GM18498 (cell line): ENCODE measurements around the gene TSHR.
A peak's percentile ranks its signal among the peaks of the same experiment; 100 is the strongest.

Source experiments
- ATAC-seq: cut with Tn5 transposase; IDR thresholded peaks from one replicate; pipeline ENCODE4 v1.9.1; 2021; ENCODE audit warnings: mild to moderate bottlenecking, moderate library complexity; ENCODE audit not compliant: unreplicated experiment

The TSHR gene

GRCh38 chr14:81129242-81129641 is 173.8 kb downstream of the TSHR start:
- no peak for ATAC-seq

- no peak for ATAC-seq
Measured at GRCh38 chr14:81132468-81132867, 177.0 kb downstream of the TSHR start.

DNA sequence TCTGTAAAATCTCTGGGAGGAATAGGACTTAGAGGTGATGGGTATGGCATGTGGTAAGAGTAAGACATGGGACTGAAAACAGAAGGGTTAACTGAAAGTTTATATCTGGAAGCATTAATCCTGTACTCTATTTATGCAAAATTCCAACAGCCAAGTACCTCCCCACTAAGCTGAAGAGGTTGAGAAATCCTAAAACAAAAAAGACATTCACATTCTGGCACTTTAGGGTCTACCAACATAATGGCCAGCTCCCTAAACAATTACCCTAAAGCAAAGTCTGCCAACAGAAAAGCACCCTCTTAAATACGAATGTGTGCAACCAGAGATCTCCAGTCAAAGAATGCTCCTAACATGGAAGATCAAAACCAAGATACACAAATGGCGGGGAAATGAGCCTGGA is 178.0 kb downstream of the TSHR start:
- no peak for ATAC-seq

- no peak for ATAC-seq
Measured at GRCh38 chr14:81137316-81137715, 181.9 kb downstream of the TSHR start.

- ATAC-seq, result no peak
Measured at GRCh38 chr14:81138429-81138828, 183.0 kb downstream of the TSHR start.

DNA sequence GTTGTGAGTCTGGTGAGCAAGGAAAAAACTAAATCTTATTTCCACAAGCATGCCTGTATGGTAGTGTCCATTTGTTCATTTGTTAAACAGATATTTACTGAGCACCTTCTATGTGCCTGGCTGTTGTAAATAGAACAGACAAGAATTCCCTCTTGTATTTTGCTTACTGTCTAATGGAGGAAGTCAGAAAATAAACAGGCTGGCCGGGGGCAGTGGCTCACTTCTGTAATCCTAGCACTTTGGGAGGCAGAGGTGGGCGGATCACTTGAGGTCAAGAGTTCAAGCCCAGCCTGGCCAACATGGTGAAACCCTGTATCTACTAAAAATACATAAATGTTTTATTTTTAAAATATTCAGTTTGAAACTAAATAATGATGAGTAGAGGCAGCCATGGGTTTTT is 186.0 kb downstream of the TSHR start:
- ATAC-seq, result no peak

- ATAC-seq, result no peak
Measured at GRCh38 chr14:81143793-81144192, 188.4 kb downstream of the TSHR start.

DNA sequence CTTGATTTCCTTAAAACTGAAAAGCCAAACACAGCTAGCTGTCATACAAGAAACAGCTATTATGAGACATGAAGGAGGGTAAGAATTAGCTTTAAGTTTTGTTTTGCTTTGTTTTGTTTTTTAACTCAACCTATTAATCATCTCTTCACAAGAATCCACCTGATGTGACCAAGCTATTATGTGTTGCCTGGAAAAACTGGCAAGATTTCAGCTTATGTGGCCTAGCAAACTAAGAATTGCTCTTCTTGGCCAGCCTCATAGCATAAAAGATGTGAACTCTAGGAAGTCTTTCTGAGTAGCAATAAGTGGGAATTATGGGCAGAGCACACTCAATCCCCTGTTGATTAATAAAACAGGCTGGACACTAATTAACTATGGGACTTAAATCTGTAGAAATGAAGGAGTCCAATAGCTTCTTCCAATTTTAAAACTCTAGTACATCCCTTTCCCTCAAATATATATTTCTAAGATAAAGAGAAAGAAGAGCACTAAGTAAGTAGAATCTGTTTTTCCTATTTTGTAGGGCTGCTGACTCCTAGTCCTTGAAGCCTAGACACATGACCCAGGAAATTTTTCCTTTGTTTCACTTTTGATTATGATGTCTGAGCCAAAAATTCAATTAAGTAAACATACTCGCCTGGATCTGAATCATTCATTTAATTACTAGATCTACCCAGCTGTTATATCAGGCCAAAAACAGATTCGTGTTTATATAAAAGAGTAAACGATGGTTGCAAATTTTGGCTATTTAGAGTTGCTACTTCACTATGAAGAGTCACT is 189.6 kb downstream of the TSHR start:
- ATAC-seq, result no peak

GRCh38 chr14:81147140-81147897 is 191.9 kb downstream of the TSHR start:
- peak; percentile 81 for ATAC-seq

DNA sequence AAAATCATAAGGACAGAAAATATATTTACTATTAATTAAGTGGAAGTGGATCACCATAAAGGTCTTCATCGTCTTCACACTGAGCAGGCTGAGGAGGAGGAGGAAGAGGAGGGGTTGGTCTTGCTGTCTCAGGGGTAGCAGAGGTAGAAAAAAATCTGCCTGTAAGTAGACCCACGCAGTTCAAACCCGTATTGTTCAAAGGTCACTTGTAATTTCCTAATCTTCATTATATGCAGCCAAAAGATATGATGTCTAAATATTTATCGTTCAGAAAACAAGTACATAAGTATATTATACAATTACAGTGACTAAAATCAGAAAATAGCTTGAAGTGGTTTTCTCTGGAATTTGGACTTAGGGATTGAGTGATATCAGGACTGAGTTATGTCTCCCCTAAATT is 193.2 kb downstream of the TSHR start:
- ATAC-seq, result no peak

- no peak for ATAC-seq
Measured at GRCh38 chr14:81153187-81153586, 197.8 kb downstream of the TSHR start.

GRCh38 chr14:81157431-81157830 is 202.0 kb downstream of the TSHR start:
- ATAC-seq, result no peak

DNA sequence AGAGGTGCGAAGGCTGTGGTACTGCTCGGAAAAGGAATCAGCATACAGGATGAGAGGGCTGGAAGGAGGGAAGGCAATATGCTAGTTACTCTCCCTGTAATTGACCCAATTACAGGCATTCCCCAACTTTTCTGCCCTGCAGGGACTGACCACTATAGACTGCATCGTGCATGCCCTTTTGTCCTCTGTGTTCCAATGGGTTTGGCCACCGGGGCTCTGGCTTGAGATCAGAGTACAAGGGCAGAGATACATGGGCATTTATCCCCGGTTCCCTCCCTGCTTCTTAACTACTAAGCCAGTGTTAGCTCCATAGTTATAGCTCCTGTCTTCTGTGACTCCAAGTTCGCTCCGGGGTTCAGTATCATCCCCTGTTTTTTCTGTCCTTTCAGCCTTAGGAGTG is 205.7 kb downstream of the TSHR start:
- ATAC-seq, result no peak

GRCh38 chr14:81161749-81162148 is 206.3 kb downstream of the TSHR start:
- no peak for ATAC-seq

DNA sequence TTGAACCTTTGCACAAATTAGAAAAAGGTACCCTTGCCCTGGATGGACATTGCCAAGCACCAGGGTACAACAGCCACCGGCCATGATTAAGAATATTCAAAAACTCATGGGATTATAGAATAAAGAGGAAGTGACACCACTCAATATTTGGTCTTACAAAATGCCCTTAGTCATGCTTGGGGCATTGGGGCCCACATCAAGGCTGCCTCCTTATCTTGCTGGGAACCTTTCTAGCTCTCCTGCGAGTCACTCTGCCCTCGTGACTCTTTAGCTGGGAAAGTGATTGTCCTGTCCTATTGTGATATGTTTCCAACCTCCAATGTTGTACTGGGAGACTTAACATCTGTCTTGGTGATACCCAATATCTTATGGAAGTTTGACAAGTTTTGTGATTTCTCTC is 207.5 kb downstream of the TSHR start:
- ATAC-seq, result no peak

- ATAC-seq, result peak; percentile 95
Measured at GRCh38 chr14:81164167-81164774, 208.8 kb downstream of the TSHR start.

DNA sequence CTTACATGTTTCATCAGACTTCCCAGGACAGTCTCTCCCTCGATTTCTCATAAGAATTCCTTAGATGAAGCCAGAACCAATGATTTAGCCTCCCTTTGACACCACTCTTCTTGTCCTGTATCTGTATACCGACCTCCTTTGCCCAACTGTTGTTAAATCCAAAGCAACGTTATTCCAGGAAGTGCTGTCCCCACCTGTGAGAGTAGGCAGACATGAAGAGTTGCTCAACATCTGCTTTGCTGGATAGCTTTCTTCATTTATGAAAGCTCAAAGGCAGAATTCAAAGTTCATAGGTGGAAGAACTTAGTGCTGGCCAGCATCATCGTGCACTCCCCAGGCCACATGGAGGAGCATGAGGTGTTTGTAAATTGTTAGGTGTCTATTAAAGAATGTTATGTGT is 209.8 kb downstream of the TSHR start:
- no peak for ATAC-seq

DNA sequence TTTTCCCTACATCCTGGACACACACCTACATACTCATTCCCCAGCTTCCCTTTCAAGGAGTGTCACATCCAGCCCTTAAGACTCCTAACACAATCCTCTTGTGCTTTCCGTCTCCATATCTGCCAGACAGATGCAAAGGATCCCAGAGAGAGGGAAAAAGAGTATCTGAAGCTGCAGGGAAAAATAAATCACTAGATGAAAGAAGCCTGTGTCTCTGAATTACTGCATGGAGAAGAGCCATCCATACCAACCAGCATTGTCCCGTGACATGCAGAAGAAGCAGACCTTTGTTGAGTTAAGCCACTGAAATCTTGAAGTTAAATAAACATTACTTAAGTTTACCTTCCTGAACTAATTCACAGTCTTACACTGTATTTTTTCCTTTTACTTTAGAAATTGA is 210.7 kb downstream of the TSHR start:
- no peak for ATAC-seq

DNA sequence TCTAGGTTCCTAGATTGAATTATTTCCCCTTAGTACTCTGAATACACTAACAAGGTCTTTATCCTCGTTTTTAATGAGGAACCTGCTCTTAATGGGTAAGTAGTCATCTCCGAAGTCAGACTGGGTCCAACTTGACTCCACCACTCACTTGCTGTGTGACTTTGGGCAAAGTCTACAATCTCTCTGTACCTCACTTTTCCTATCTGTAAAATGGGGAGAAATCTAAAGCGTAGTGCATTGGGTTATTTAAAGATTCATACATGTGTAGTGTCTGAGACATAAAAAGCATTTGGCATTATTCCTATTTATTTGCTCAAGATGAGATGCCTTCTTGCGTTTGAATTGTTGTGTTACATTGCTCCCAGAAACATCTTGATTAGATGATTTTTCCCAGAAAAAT is 213.8 kb downstream of the TSHR start:
- no peak for ATAC-seq

DNA sequence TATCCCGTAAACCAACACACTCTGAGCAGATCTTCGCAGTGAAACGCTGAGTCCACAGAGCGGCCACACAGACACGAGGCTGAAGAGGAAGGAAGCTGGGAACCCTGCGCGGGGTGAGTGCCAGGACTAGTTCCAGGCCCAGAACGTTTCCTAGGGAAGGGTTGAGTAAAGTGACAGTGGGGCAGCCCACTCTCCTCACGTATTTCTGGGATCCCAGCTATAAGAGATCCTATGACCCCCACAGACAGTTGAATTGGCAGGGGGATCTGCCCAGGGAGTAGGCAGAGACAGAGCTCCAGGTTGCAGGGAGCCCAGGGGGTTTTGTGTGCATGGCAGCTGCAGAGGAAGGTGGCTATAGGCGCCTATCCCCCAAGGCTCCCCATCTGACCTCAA is 214.3 kb downstream of the TSHR start:
- ATAC-seq, result peak; percentile 23

DNA sequence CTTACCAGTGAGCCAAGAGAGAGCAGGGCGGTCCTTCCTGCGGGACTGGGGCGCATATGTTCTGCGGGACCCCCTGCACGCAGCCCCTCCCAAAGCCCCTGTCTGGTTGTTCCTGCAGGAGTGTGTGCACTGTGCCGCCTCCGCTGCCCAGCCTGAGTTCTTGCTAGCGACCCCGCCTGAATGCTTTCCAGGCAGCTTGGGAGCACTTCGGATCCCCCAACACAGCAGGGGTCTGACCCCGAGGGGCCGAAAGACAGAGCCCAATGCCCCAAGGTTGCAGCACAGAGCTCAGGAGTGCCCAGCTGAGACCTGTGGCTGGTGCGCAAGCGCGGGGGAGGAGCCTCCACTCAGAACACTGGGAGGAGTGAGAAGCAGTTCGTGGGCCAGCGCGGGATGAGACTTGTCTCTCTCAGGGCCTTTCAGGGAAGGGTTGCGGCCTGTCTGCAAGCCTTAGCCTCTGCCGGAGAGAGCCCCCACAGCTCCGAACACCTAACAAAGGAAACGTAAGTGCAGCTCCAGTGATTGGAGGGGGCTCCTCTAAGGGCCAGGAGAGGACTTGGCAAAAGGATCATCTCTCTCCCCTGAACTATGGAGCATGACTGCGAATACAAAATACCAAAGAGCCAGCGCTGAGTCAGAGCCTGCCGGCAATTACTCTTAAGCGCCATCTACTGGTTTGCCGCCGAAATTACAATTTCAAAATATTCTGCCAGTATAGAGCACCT is 214.8 kb downstream of the TSHR start:
- peak; percentile 96 for ATAC-seq
